Esophagus mucosa (tissue), 1 donor: ENCODE data around the gene CNGA1. TPM values are rescaled to one million over a fixed set of nuclear protein-coding genes. Genes with fewer than 3 reads are reported as not detected.

Experiments
- ATAC-seq: fragments of 200-7000 bp; cut with Tn5 transposase; one replicate; pipeline ENCODE4 v1.9.1; 2020
- total RNA-seq: library from RNA; stranded (reverse); gene quantifications from one replicate; pipeline ENCODE4 v1.2.4, GENCODE V29; 2023
- donor health status: DM: yes; HTN: yes; CAD: no.

CNGA1 gene
- total RNA-seq, result 7.2 TPM

- ATAC-seq, result peak; percentile 92
Observed at GRCh38 chr4:48016141-48017107, at the start of gene CNGA1, which contains the start of gene NIPAL1. CNGA1 (minus strand) TSS chr4:48016681; CDS start chr4:47952689, 63,992 bp downstream. NIPAL1 (plus strand) TSS chr4:48016772; CDS start chr4:48016840, 68 bp downstream.

- ATAC-seq, result no peak
Observed at GRCh38 chr4:48065587-48066052, 49.1 kb upstream of the CNGA1 start.

- no peak for ATAC-seq
Observed at GRCh38 chr4:48064349-48064748, 47.9 kb upstream of the CNGA1 start.

- no peak for ATAC-seq
Observed at GRCh38 chr4:48058617-48059530, 42.4 kb upstream of the CNGA1 start.

- peak; percentile 35 for ATAC-seq
Observed at GRCh38 chr4:48051078-48051477, 34.6 kb upstream of the CNGA1 start.

GRCh38 chr4:48049483-48049882, 33.0 kb upstream of the CNGA1 start:
- ATAC-seq, result no peak

- peak; percentile 61 for ATAC-seq
Observed at GRCh38 chr4:48047896-48048295, 31.4 kb upstream of the CNGA1 start.

GRCh38 chr4:48047421-48047844, 31.0 kb upstream of the CNGA1 start:
- peak; percentile 56 for ATAC-seq

- no peak for ATAC-seq
Observed at GRCh38 chr4:48046059-48046458, 29.6 kb upstream of the CNGA1 start.

GRCh38 chr4:48044298-48044697, 27.8 kb upstream of the CNGA1 start:
- no peak for ATAC-seq

GRCh38 chr4:48043504-48043903, 27.0 kb upstream of the CNGA1 start:
- no peak for ATAC-seq

GRCh38 chr4:48042979-48043461, 26.5 kb upstream of the CNGA1 start:
- ATAC-seq, result no peak

- ATAC-seq, result no peak
Observed at GRCh38 chr4:48041535-48042137, 25.2 kb upstream of the CNGA1 start.

- ATAC-seq, result no peak
Observed at GRCh38 chr4:48039561-48039960, 23.1 kb upstream of the CNGA1 start.

GRCh38 chr4:48038666-48039065, 22.2 kb upstream of the CNGA1 start:
- no peak for ATAC-seq

GRCh38 chr4:48037117-48037462, 20.6 kb upstream of the CNGA1 start:
- ATAC-seq, result no peak

GRCh38 chr4:48035952-48036351, 19.5 kb upstream of the CNGA1 start:
- ATAC-seq, result no peak

GRCh38 chr4:48033825-48034413, 17.4 kb upstream of the CNGA1 start:
- ATAC-seq, result peak; percentile 77

- ATAC-seq, result no peak
Observed at GRCh38 chr4:48033412-48033811, 16.9 kb upstream of the CNGA1 start.

- no peak for ATAC-seq
Observed at GRCh38 chr4:48032721-48033120, 16.2 kb upstream of the CNGA1 start.

GRCh38 chr4:48031802-48032525, 15.5 kb upstream of the CNGA1 start:
- no peak for ATAC-seq
